SH-SY5Y (cell line): ENCODE data around the gene SERINC1.

Experiments used
- GATA2 ChIP-seq: IDR thresholded peaks from 2 replicates; pipeline ENCODE4 v1.6.1; 2011; ENCODE audit warnings: mild to moderate bottlenecking, low read depth, low read length
- GATA3 ChIP-seq: IDR thresholded peaks from 2 replicates; pipeline ENCODE4 v1.6.1; 2011; ENCODE audit warnings: low read depth, mild to moderate bottlenecking, low read length, moderate library complexity

The SERINC1 gene

GRCh38 chr6:122471107-122472021, at the start of gene SERINC1:
TSS of gene SERINC1 (minus strand) at chr6:122471807. CDS start at chr6:122471737, 70 bp downstream.
- no peak for TF ChIP-seq GATA3
- no peak for TF ChIP-seq GATA2

- TF ChIP-seq GATA2: no peak
- no peak for TF ChIP-seq GATA3
Observed at GRCh38 chr6:122511193-122511924, 39.8 kb upstream of the SERINC1 start.

- TF ChIP-seq GATA3 (no peak), GATA2 (no peak)
Observed at GRCh38 chr6:122501475-122501874, 29.9 kb upstream of the SERINC1 start.

GRCh38 chr6:122495612-122496011, 24.0 kb upstream of the SERINC1 start:
- TF ChIP-seq GATA2: no peak
- no peak for TF ChIP-seq GATA3

- TF ChIP-seq GATA3 (no peak), GATA2 (no peak)
Observed at GRCh38 chr6:122494665-122495272, 23.2 kb upstream of the SERINC1 start.

- TF ChIP-seq GATA3: no peak
- no peak for TF ChIP-seq GATA2
Observed at GRCh38 chr6:122491919-122492555, 20.4 kb upstream of the SERINC1 start.

- TF ChIP-seq GATA3 (no peak), GATA2 (no peak)
Observed at GRCh38 chr6:122490607-122491006, 19.0 kb upstream of the SERINC1 start.

- TF ChIP-seq GATA2 (no peak), GATA3 (no peak)
Observed at GRCh38 chr6:122484760-122485159, 13.2 kb upstream of the SERINC1 start.

- TF ChIP-seq GATA2: no peak
- TF ChIP-seq GATA3: no peak
Observed at GRCh38 chr6:122482750-122483080, 11.1 kb upstream of the SERINC1 start.

- TF ChIP-seq GATA3 (no peak), GATA2 (no peak)
Observed at GRCh38 chr6:122476131-122476530, 4.5 kb upstream of the SERINC1 start.

GRCh38 chr6:122472022-122472340, 374 bp upstream of the SERINC1 start:
- TF ChIP-seq GATA3: no peak

GRCh38 chr6:122461885-122462284, 9.7 kb downstream of the SERINC1 start:
- no peak for TF ChIP-seq GATA2
- TF ChIP-seq GATA3: no peak

- TF ChIP-seq GATA2 (no peak), GATA3 (no peak)
Observed at GRCh38 chr6:122459240-122459639, 12.4 kb downstream of the SERINC1 start.

- TF ChIP-seq GATA2 (no peak), GATA3 (no peak)
Observed at GRCh38 chr6:122458087-122458486, 13.5 kb downstream of the SERINC1 start.
